Loucy (cell line): ENCODE data around the gene ZNF407.

Source experiments
- H2AFZ ChIP-seq: fragments of 200-600 bp; sonication (generic); 2 replicates; pipeline ENCODE4 v1.6.0; 2016; ENCODE audit warnings: antibody characterized with exemption, mild to moderate bottlenecking, low read length, moderate library complexity
- H3F3A ChIP-seq: fragments of 200-600 bp; 2 replicates; pipeline ENCODE4 v1.6.0; 2016; ENCODE audit warnings: antibody characterized with exemption, low read depth, mild to moderate bottlenecking
- H3K27me3 ChIP-seq: fragments of 200-600 bp; sonication (generic); 2 replicates; pipeline ENCODE4 v1.6.1; 2014; ENCODE audit warnings: low read length, mild to moderate bottlenecking; ENCODE audit not compliant: insufficient read depth, poor library complexity, severe bottlenecking
- H3K36me3 ChIP-seq: fragments of 200-600 bp; sonication (generic); 2 replicates; pipeline ENCODE4 v1.6.1; 2016; ENCODE audit warnings: low read length; ENCODE audit not compliant: insufficient read depth
- H3K4me1 ChIP-seq: fragments of 200-600 bp; sonication (generic); 2 replicates; pipeline ENCODE4 v1.5.1; 2014; ENCODE audit warnings: low read length, mild to moderate bottlenecking; ENCODE audit not compliant: insufficient read depth, poor library complexity, severe bottlenecking
- H3K4me2 ChIP-seq: fragments of 200-600 bp; sonication (generic); 2 replicates; pipeline ENCODE4 v1.6.0; 2014; ENCODE audit warnings: antibody characterized with exemption, low read length, low read depth, mild to moderate bottlenecking; ENCODE audit not compliant: poor library complexity, severe bottlenecking
- H3K4me3 ChIP-seq: fragments of 200-600 bp; sonication (generic); 2 replicates; pipeline ENCODE4 v1.5.1; 2014; ENCODE audit warnings: low read length, mild to moderate bottlenecking, mixed read lengths; ENCODE audit not compliant: poor library complexity, severe bottlenecking
- H3K79me2 ChIP-seq: fragments of 200-600 bp; sonication (generic); 2 replicates; pipeline ENCODE4 v1.6.1; 2014; ENCODE audit warnings: low read length; ENCODE audit not compliant: insufficient read depth
- H3K9ac ChIP-seq: fragments of 200-600 bp; sonication (generic); 2 replicates; pipeline ENCODE4 v1.6.0; 2014; ENCODE audit warnings: mild to moderate bottlenecking, low read depth, low read length, moderate library complexity; ENCODE audit not compliant: poor library complexity, severe bottlenecking
- H3K9me2 ChIP-seq: fragments of 200-600 bp; sonication (generic); replicated peaks from 2 replicates; pipeline ENCODE4 v1.6.1; 2016; ENCODE audit warnings: low read depth, low read length, mixed read lengths
- H3K9me3 ChIP-seq: fragments of 200-600 bp; sonication (generic); 2 replicates; pipeline ENCODE4 v1.6.1; 2014; ENCODE audit warnings: mild to moderate bottlenecking, antibody characterized with exemption, low read length, low read depth; ENCODE audit not compliant: insufficient read depth
- H4K20me1 ChIP-seq: fragments of 200-600 bp; sonication (generic); 2 replicates; pipeline ENCODE4 v1.6.0; 2014; ENCODE audit warnings: antibody characterized with exemption, low read length, mild to moderate bottlenecking; ENCODE audit not compliant: insufficient read depth, poor library complexity, severe bottlenecking
- CTCF ChIP-seq: fragments of 200-600 bp; sonication (generic); conservative IDR thresholded peaks from 2 replicates; pipeline ENCODE4 v1.5.1; 2014; ENCODE audit warnings: mild to moderate bottlenecking, antibody characterized with exemption, low read length
- EZH2phosphoT487 ChIP-seq: fragments of 200-600 bp; IDR thresholded peaks from 2 replicates; pipeline ENCODE4 v1.6.1; 2018; ENCODE audit warnings: antibody characterized with exemption, mild to moderate bottlenecking, moderate library complexity, borderline replicate concordance

ZNF407 gene

GRCh38 chr18:74862094-74862493 lies 264.4 kb downstream of the ZNF407 start:
- Histone ChIP-seq H3K9ac (no peak overlapping the region), H3K9me3 (no peaks in the 10 kb centered on the region), H2AFZ (no peak overlapping the region), H4K20me1 (no peaks in the 10 kb centered on the region), H3F3A (no peaks in the 10 kb centered on the region), H3K4me2 (no peak overlapping the region), H3K9me2 (no peaks in the 10 kb centered on the region), H3K4me1 (no peaks in the 10 kb centered on the region), H3K27me3 (no peaks in the 10 kb centered on the region), H3K4me3 (no peak overlapping the region), H3K36me3 (no peaks in the 10 kb centered on the region), H3K79me2 (no peaks in the 10 kb centered on the region)
- TF ChIP-seq EZH2phosphoT487 = no peak
- TF ChIP-seq CTCF = no peak

GRCh38 chr18:74866577-74866976 lies 268.9 kb downstream of the ZNF407 start:
- no peak overlapping the region for H3K4me3 ChIP-seq
- no peaks in the 10 kb centered on the region for H3K4me1 ChIP-seq
- H3K9ac ChIP-seq = no peak overlapping the region
- H3K9me3 ChIP-seq = no peaks in the 10 kb centered on the region
- no peaks in the 10 kb centered on the region for H3K27me3 ChIP-seq
- H3F3A ChIP-seq = no peaks in the 10 kb centered on the region
- H3K4me2 ChIP-seq = no peak overlapping the region
- no peaks in the 10 kb centered on the region for H3K9me2 ChIP-seq
- H3K79me2 ChIP-seq = no peaks in the 10 kb centered on the region
- H4K20me1 ChIP-seq = no peaks in the 10 kb centered on the region
- no peak overlapping the region for H2AFZ ChIP-seq
- no peaks in the 10 kb centered on the region for H3K36me3 ChIP-seq
- no peak for TF ChIP-seq CTCF
- TF ChIP-seq EZH2phosphoT487 = no peak

GRCh38 chr18:74868461-74868860 lies 270.8 kb downstream of the ZNF407 start:
- Histone ChIP-seq H3K36me3 (no peaks in the 10 kb centered on the region), H3K4me2 (no peak overlapping the region), H3F3A (no peaks in the 10 kb centered on the region), H3K9ac (no peak overlapping the region), H4K20me1 (no peaks in the 10 kb centered on the region), H3K9me3 (no peaks in the 10 kb centered on the region), H2AFZ (no peak overlapping the region), H3K4me1 (no peaks in the 10 kb centered on the region), H3K4me3 (no peak overlapping the region), H3K79me2 (no peaks in the 10 kb centered on the region), H3K27me3 (no peaks in the 10 kb centered on the region), H3K9me2 (no peaks in the 10 kb centered on the region)
- TF ChIP-seq EZH2phosphoT487 (no peak), CTCF (no peak)
